Calu3 (cell line): ENCODE measurements around the gene PCBD1. TPM values are rescaled to one million over a fixed set of nuclear protein-coding genes. Genes with fewer than 3 reads are reported as not detected.

Experiments
- Bru-seq: library from RNA; stranded (reverse); fragments of 400-500 nt; gene quantifications from one replicate; lab custom pipeline; 2021; lab: Mats Ljungman, UMichigan
- BruChase-seq, 2 experiments: library from RNA; stranded (reverse); fragments of 400-500 nt; gene quantifications; one replicate each; lab custom pipeline; 2021; lab: Mats Ljungman, UMichigan
- BruUV-seq: library from RNA; stranded (reverse); fragments of 400-500 nt; replicated peaks from 2 replicates; lab custom pipeline; 2021; lab: Mats Ljungman, UMichigan
- CTCF ChIA-PET: fragments of 300-600 bp; sonication (Branson Sonifier 250); formaldehyde crosslinking; loops from one replicate; lab custom pipeline; 2022; ENCODE audit warnings: antibody characterized with exemption; lab: Charles Lee
- DNase-seq: peaks from one replicate; pipeline ENCODE4 v3.0.0; 2022
- H3K27ac Mint-ChIP-seq: one replicate; pipeline ENCODE4 v1.8.0; 2022; ENCODE audit warnings: mixed read lengths; ENCODE audit not compliant: unreplicated experiment
- H3K27me3 Mint-ChIP-seq: one replicate; pipeline ENCODE4 v1.8.0; 2022; ENCODE audit warnings: mixed read lengths; ENCODE audit not compliant: unreplicated experiment
- H3K36me3 Mint-ChIP-seq: one replicate; pipeline ENCODE4 v1.8.0; 2022; ENCODE audit warnings: mild to moderate bottlenecking, moderate library complexity, mixed read lengths; ENCODE audit not compliant: insufficient read depth, unreplicated experiment
- H3K4me1 Mint-ChIP-seq: one replicate; pipeline ENCODE4 v1.8.0; 2022; ENCODE audit warnings: mild to moderate bottlenecking, low read depth, mixed read lengths; ENCODE audit not compliant: unreplicated experiment
- H3K4me3 Mint-ChIP-seq: one replicate; pipeline ENCODE4 v1.8.0; 2022; ENCODE audit warnings: mild to moderate bottlenecking, low read depth, moderate library complexity, mixed read lengths; ENCODE audit not compliant: unreplicated experiment
- H3K9me3 Mint-ChIP-seq: one replicate; pipeline ENCODE4 v1.8.0; 2022; ENCODE audit warnings: low read depth, mixed read lengths; ENCODE audit not compliant: unreplicated experiment
- CTCF ChIP-seq: fragments of 200-600 bp; IDR thresholded peaks from one replicate; pipeline ENCODE4 v1.8.0; 2022; ENCODE audit warnings: antibody characterized with exemption; ENCODE audit not compliant: unreplicated experiment
- intact Hi-C: fragments of 100-400 bp; cut with micrococcal nuclease; formaldehyde crosslinking; loops from one replicate; pipeline ENCODE4 v1.10.0; 2022; ENCODE audit not compliant: unreplicated experiment
- long read RNA-seq: library from polyadenylated mRNA; stranded (forward); transcript quantifications from one replicate; pipeline ENCODE4 v2.0.0, GENCODE V29; 2022
- total RNA-seq: library from RNA; stranded (reverse); gene quantifications from 2 replicates; pipeline ENCODE4 v1.2.3, GENCODE V29; 2022

The PCBD1 gene
- total RNA-seq, result 193 and 205 TPM in 2 replicates
- percentile 80 among the genes with signal in this experiment for Bru-seq, nascent RNA
- percentile 91 among the genes with signal in this experiment for BruChase-seq, experiment 1, labeled RNA remaining after a 6-hour chase
- BruChase-seq, experiment 2, labeled RNA remaining after a 2-hour chase, result percentile 79 among the genes with signal in this experiment
- long read RNA-seq, transcript PCBD1-201 (4 exons, 1,006 nt), result major isoform, 161 of 210 reads
- long read RNA-seq, partial matches to known transcripts, result 13 of 210 reads
- long read RNA-seq, other reads (novel, unspliced or antisense), result 34 of 210 reads

- CTCF ChIA-PET, result interaction anchor here (0.6 to 1.2 kb wide), 5 partner anchors 12 to 879 kb away, joined by 3 to 5 read pairs (median 4); no protein-coding TSS in a partner anchor
- H3K36me3 Mint-ChIP-seq, result peaks cover 41% of the 10 kb centered on the region
- DNase-seq, result peak; percentile 94
- peak within 1 kb of the TSS; percentile 66 for H3K27ac Mint-ChIP-seq
- H3K9me3 Mint-ChIP-seq, result no peaks in the 10 kb centered on the region
- BruUV-seq, result no TSS peak
- intact Hi-C loops, result no loop called here
- H3K27me3 Mint-ChIP-seq, result peaks cover 7% of the 10 kb centered on the region
- peak within 1 kb of the TSS; percentile 84 for H3K4me3 Mint-ChIP-seq
- TF ChIP-seq CTCF, result no peak
- no peaks in the 10 kb centered on the region for H3K4me1 Mint-ChIP-seq
Observed at GRCh38 chr10:70887804-70888800, at the start of gene PCBD1. PCBD1 (minus strand) TSS chr10:70888565; CDS start chr10:70888533, 32 bp downstream.

- intact Hi-C loops, result no loop called here
- CTCF ChIA-PET, result no interaction called here
- H3K27me3 Mint-ChIP-seq, result peaks cover 98% of the 10 kb centered on the region
Observed at GRCh38 chr10:70937661-70938060, 49.3 kb upstream of the PCBD1 start.

DNA sequence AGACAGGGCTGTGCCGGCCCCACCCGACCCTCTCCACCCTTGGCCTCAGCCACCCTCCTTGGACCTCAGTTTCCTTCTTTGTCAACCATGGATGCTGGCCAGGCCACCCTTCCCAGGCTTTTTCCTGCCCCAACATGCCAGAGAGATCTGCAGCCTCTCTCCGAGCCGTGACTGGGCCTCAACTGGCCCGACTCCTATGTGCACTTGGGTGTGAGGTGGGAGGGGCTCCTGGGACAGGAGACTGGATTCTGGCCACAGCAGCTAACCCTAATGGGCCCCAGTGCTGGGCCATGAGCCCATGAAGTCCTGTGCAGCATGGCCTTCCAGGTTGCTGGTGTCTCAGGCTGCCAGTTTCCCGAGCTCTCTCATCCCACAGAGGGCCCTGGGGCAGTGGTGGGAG lies 47.7 kb upstream of the PCBD1 start:
- peaks cover 95% of the 10 kb centered on the region for H3K27me3 Mint-ChIP-seq
- intact Hi-C loops, result no loop called here
- CTCF ChIA-PET, result no interaction called here

More at GRCh38 chr10:70937661-70938060, 49.3 kb upstream of the PCBD1 start:
- no peaks in the 10 kb centered on the region for H3K9me3 Mint-ChIP-seq
- H3K36me3 Mint-ChIP-seq, result no peaks in the 10 kb centered on the region
- no peaks in the 10 kb centered on the region for H3K4me1 Mint-ChIP-seq
- no peak overlapping the region for H3K4me3 Mint-ChIP-seq
- BruUV-seq, result no TSS peak
- DNase-seq, result no peak
- no peak for TF ChIP-seq CTCF
- H3K27ac Mint-ChIP-seq, result no peak overlapping the region

More for the DNA sequence above, 47.7 kb upstream of the PCBD1 start:
- H3K4me3 Mint-ChIP-seq, result no peak overlapping the region
- H3K9me3 Mint-ChIP-seq, result no peaks in the 10 kb centered on the region
- H3K36me3 Mint-ChIP-seq, result no peaks in the 10 kb centered on the region
- TF ChIP-seq CTCF, result no peak
- DNase-seq, result no peak
- H3K27ac Mint-ChIP-seq, result no peak overlapping the region
- BruUV-seq, result no TSS peak
- H3K4me1 Mint-ChIP-seq, result peaks cover 7% of the 10 kb centered on the region
